K562 (cell line): ENCODE data around the gene BPIFB6. TPM values are rescaled to one million over a fixed set of nuclear protein-coding genes. Genes with fewer than 3 reads are reported as not detected.

Source experiments
- ATAC-seq: fragments of 200-7000 bp; cut with Tn5 transposase; 3 replicates; pipeline ENCODE4 v1.9.1; 2020; ENCODE audit warnings: moderate library complexity
- BruUV-seq: library from RNA; stranded (reverse); fragments of 400-500 nt; replicated peaks from 2 replicates; lab custom pipeline; 2021; lab: Mats Ljungman, UMichigan
- CTCF ChIA-PET: fragments of 300-600 bp; formaldehyde crosslinking; extraction: SDS; loops from one replicate; lab custom pipeline; 2021; ENCODE audit warnings: low intra/inter-chr PET ratio; lab: Yijun Ruan, JAX
- POLR2A ChIA-PET: fragments of 300-600, 350-650 bp; sonication (Branson Sonifier 250); formaldehyde crosslinking; extraction: SDS; loops from one replicate; lab custom pipeline; 2021; ENCODE audit warnings: antibody characterized with exemption, inconsistent platforms; lab: Yijun Ruan, JAX
- DNase-seq, 4 experiments: peaks; one replicate each; pipeline versions ENCODE4 v3.0.0 to v3.0.0-alpha.2; 2011 to 2018; ENCODE audit warnings: low spot score in 3 of 4, mixed read lengths in 3 of 4; ENCODE audit errors: extremely low read depth in 1 of 4
- FAIRE-seq: peaks from 2 replicates; lab custom pipeline; 2011; peaks lifted over from hg19 to GRCh38; lab: Jason Lieb, UNC
- H2AFZ ChIP-seq: 2 replicates; pipeline ENCODE4 v1.6.0; 2011; ENCODE audit warnings: low read depth, low read length, control low read depth, inconsistent platforms
- H3K27ac ChIP-seq: fragments of 200-600 bp; 3 replicates; pipeline ENCODE4 v1.8.0; 2011; ENCODE audit warnings: low read depth, mild to moderate bottlenecking, control low read depth, inconsistent platforms, low read length, moderate library complexity, mixed read lengths; ENCODE audit errors: extremely low read depth
- H3K27me3 ChIP-seq, 2 experiments: fragments of 300-600 bp in 1 of 2; 2 replicates in 1 of 2; 3 replicates in 1 of 2; pipeline versions ENCODE4 v1.6.0 to v1.8.0; 2011; ENCODE audit warnings: inconsistent platforms in 2 of 2, low read length in 2 of 2, mild to moderate bottlenecking in 1 of 2, mixed read lengths in 1 of 2, moderate library complexity in 1 of 2; ENCODE audit not compliant: control insufficient read depth in 2 of 2, insufficient read depth in 2 of 2
- H3K36me3 ChIP-seq: fragments of 300-600 bp; 3 replicates; pipeline ENCODE4 v1.8.0; 2011; ENCODE audit warnings: mild to moderate bottlenecking, low read length, inconsistent platforms; ENCODE audit not compliant: control insufficient read depth, insufficient read depth
- H3K4me1 ChIP-seq, 2 experiments: fragments of 200-600 bp in 1 of 2; replicated peaks in 1 of 2; 2 replicates in 1 of 2; 3 replicates in 1 of 2; pipeline versions ENCODE4 v1.5.1 to v1.8.0; 2011; ENCODE audit warnings: inconsistent platforms in 2 of 2, low read length in 2 of 2, mild to moderate bottlenecking in 1 of 2, mixed read lengths in 1 of 2, moderate library complexity in 1 of 2; ENCODE audit not compliant: control insufficient read depth in 2 of 2, insufficient read depth in 2 of 2
- H3K4me2 ChIP-seq: 2 replicates; pipeline ENCODE4 v1.6.1; 2011; ENCODE audit warnings: low read length, control low read depth, inconsistent platforms, mixed read lengths; ENCODE audit not compliant: insufficient read depth
- H3K4me3 ChIP-seq: fragments of 200-600 bp; sonication (generic), shearing (Covaris generic); 2 replicates; pipeline ENCODE4 v1.5.1; 2016; ENCODE audit warnings: control low read depth, inconsistent platforms
- H3K79me2 ChIP-seq: fragments of 200-600 bp; 3 replicates; pipeline ENCODE4 v1.8.0; 2011; ENCODE audit warnings: low read length, inconsistent platforms; ENCODE audit not compliant: control insufficient read depth, insufficient read depth
- H3K9ac ChIP-seq, 2 experiments: 2 replicates each; pipeline versions ENCODE4 v1.6.0 to v1.6.1; 2011; ENCODE audit warnings: low read depth in 2 of 2, low read length in 2 of 2, control low read depth in 1 of 2, inconsistent platforms in 1 of 2, mild to moderate bottlenecking in 1 of 2, mixed read lengths in 1 of 2; ENCODE audit not compliant: insufficient read depth in 1 of 2
- H3K9me1 ChIP-seq: one replicate; pipeline ENCODE4 v1.6.0; 2011; ENCODE audit warnings: inconsistent platforms, mild to moderate bottlenecking, low read length, moderate library complexity; ENCODE audit not compliant: control insufficient read depth, insufficient read depth
- H3K9me3 ChIP-seq: replicated peaks from 2 replicates; pipeline ENCODE4 v1.5.1; 2011; ENCODE audit warnings: low read depth, low read length, inconsistent platforms; ENCODE audit not compliant: control insufficient read depth, insufficient read depth
- H4K20me1 ChIP-seq: replicated peaks from 2 replicates; pipeline ENCODE4 v1.6.1; 2011; ENCODE audit warnings: low read length, inconsistent platforms, mixed read lengths; ENCODE audit not compliant: control insufficient read depth, insufficient read depth
- ATF4 ChIP-seq: fragments of 450-650 bp; formaldehyde crosslinking; IDR thresholded peaks from 2 replicates; pipeline ENCODE4 v1.4.0; 2022; ENCODE audit warnings: mild to moderate bottlenecking, moderate library complexity
- COPS2 ChIP-seq: fragments of 450-650 bp; conservative IDR thresholded peaks from 2 replicates; pipeline ENCODE4 v1.6.1; 2016; ENCODE audit warnings: mild to moderate bottlenecking, moderate library complexity
- HCFC1 ChIP-seq: IDR thresholded peaks from 2 replicates; pipeline ENCODE4 v1.6.1; 2012; ENCODE audit warnings: low read depth, low read length, improper control_type of control experiment
- RFX5 ChIP-seq: IDR thresholded peaks from 2 replicates; pipeline ENCODE4 v1.6.1; 2011; ENCODE audit warnings: low read depth, mild to moderate bottlenecking, improper control_type of control experiment, low read length
- SAFB ChIP-seq: fragments of 200-400 bp; formaldehyde crosslinking; IDR thresholded peaks from 2 replicates; pipeline ENCODE4 v1.6.1; 2017; ENCODE audit warnings: low read depth, low read length, borderline replicate concordance
- SMC3 ChIP-seq: conservative IDR thresholded peaks from 2 replicates; pipeline ENCODE4 v1.6.1; 2011; ENCODE audit warnings: low read depth, low read length, improper control_type of control experiment; ENCODE audit not compliant: insufficient read depth
- TRIM25 ChIP-seq: fragments of 450-650 bp; IDR thresholded peaks from 2 replicates; pipeline ENCODE4 v1.7.0; 2016; ENCODE audit warnings: borderline replicate concordance
- ZNF436 ChIP-seq: fragments of 250-450, 450-650 bp; sonication (Bioruptor Pico); formaldehyde crosslinking; IDR thresholded peaks from 2 replicates; pipeline ENCODE4 v1.7.0; 2020; ENCODE audit warnings: mild to moderate bottlenecking
- ZNF778 ChIP-seq: fragments of 450-650 bp; formaldehyde crosslinking; IDR thresholded peaks from 2 replicates; pipeline ENCODE4 v1.4.0; 2020; ENCODE audit warnings: mild to moderate bottlenecking, moderate library complexity
- WGBS: fragments of 100-300 bp; shearing (Covaris generic); methylation state at CpG from one replicate; pipeline ENCODE4 v1.1.6; 2016; ENCODE audit warnings: low coverage, mixed read lengths; ENCODE audit not compliant: insufficient coverage; ENCODE audit errors: missing lambda C conversion rate; 5-methylcytosine and 5-hydroxymethylcytosine counted together
- in situ Hi-C: fragments of 300-500 bp; cut with MboI; formaldehyde crosslinking; loops from 4 replicates; pipeline ENCODE4 v1.15.0; 2018; ENCODE audit warnings: inconsistent platforms, mixed read lengths
- intact Hi-C: fragments of 100-400 bp; cut with micrococcal nuclease; formaldehyde crosslinking; loops from 2 replicates; pipeline ENCODE4 v1.14.2; 2022
- polyA plus RNA-seq, 8 experiments: library from polyadenylated mRNA; depleted of rRNA in 4 of 8; stranded (reverse) in 5 of 8; unstranded in 3 of 8; fragments of >200 nt; fragmentation: Nextera tagmentation in 2 of 8; fragmentation: Illumina TruSeq in 1 of 8; extraction: Ambion mirVana in 2 of 8; extraction: Trizol in 1 of 8; gene quantifications; 2 replicates each; pipeline versions ENCODE4 v1.2.1 to v1.2.3, GENCODE V29; 2011 to 2014; ENCODE audit warnings: inconsistent platforms in 1 of 8, missing spikeins in 1 of 8
- total RNA-seq, 7 experiments: library from RNA; depleted of rRNA in 6 of 7; stranded (reverse); fragments of >200 nt in 6 of 7; fragmentation: Illumina TruSeq in 2 of 7; extraction: Trizol in 2 of 7; gene quantifications; 2 replicates each; pipeline versions ENCODE4 v1.2.1 to v1.2.3, GENCODE V29; 2011 to 2021; ENCODE audit warnings: low replicate concordance in 1 of 7
- TF ChIP-seq, protein P1 (sequence below), 2 experiments: fragments of 450-650 bp; IDR thresholded peaks; 2 replicates each; pipeline ENCODE4 v1.6.1; 2018; ENCODE audit warnings: mild to moderate bottlenecking in 2 of 2, low read depth in 1 of 2; ENCODE audit not compliant: partially characterized antibody in 2 of 2
- TF ChIP-seq, protein P2 (sequence below): conservative IDR thresholded peaks from 2 replicates; pipeline ENCODE4 v1.6.1; 2011; ENCODE audit warnings: low read depth, mild to moderate bottlenecking, low read length; ENCODE audit not compliant: control insufficient read depth

The BPIFB6 gene
- total and polyA plus RNA-seq, 9 of the 15 experiments (the other 6 are each of a cell fraction or from before 2014, with no cell fraction given): not detected

GRCh38 chr20:33007376-33008335 is 23.8 kb upstream of the BPIFB6 start, which contains the start of gene BPIFB2:
TSS of gene BPIFB2 (plus strand) at chr20:33007704. CDS start at chr20:33008575, 871 bp downstream.
- no TSS peak for BruUV-seq
- Histone ChIP-seq H3K4me1 (no peaks in the 10 kb centered on the region), H3K79me2 (no peaks in the 10 kb centered on the region), H3K27ac (no peak within 1 kb of the TSS), H3K27me3 (peaks cover 6 to 39% of the 10 kb centered on the region in 2 experiments; a peak in 4 of 5 replicates), H3K9me3 (peaks cover 4% of the 10 kb centered on the region), H3K4me3 (no peak within 1 kb of the TSS), H3K36me3 (no peaks in the 10 kb centered on the region), H3K4me2 (no peak within 1 kb of the TSS), H3K9ac (no peak within 1 kb of the TSS), H2AFZ (no peak within 1 kb of the TSS), H4K20me1 (no peaks in the 10 kb centered on the region), H3K9me1 (no peaks in the 10 kb centered on the region)
- ATAC-seq (no peak), DNase-seq (no peak), FAIRE-seq (no peak)
- in situ Hi-C loops (no loop called here), intact Hi-C loops (no loop called here)
- POLR2A ChIA-PET: interaction anchor here (0.7 kb wide), 1 partner anchor 278 kb away, joined by 3 read pairs; no protein-coding TSS in a partner anchor
- CTCF ChIA-PET: no interaction called here
- WGBS: 0% methylated on average over 11 of the region's 11 CpGs
- TF ChIP-seq, protein P1, sequence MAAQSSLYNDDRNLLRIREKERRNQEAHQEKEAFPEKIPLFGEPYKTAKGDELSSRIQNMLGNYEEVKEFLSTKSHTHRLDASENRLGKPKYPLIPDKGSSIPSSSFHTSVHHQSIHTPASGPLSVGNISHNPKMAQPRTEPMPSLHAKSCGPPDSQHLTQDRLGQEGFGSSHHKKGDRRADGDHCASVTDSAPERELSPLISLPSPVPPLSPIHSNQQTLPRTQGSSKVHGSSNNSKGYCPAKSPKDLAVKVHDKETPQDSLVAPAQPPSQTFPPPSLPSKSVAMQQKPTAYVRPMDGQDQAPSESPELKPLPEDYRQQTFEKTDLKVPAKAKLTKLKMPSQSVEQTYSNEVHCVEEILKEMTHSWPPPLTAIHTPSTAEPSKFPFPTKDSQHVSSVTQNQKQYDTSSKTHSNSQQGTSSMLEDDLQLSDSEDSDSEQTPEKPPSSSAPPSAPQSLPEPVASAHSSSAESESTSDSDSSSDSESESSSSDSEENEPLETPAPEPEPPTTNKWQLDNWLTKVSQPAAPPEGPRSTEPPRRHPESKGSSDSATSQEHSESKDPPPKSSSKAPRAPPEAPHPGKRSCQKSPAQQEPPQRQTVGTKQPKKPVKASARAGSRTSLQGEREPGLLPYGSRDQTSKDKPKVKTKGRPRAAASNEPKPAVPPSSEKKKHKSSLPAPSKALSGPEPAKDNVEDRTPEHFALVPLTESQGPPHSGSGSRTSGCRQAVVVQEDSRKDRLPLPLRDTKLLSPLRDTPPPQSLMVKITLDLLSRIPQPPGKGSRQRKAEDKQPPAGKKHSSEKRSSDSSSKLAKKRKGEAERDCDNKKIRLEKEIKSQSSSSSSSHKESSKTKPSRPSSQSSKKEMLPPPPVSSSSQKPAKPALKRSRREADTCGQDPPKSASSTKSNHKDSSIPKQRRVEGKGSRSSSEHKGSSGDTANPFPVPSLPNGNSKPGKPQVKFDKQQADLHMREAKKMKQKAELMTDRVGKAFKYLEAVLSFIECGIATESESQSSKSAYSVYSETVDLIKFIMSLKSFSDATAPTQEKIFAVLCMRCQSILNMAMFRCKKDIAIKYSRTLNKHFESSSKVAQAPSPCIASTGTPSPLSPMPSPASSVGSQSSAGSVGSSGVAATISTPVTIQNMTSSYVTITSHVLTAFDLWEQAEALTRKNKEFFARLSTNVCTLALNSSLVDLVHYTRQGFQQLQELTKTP (IDR thresholded peaks at IDR 0.05; ENCODE audit: low read depth in 1 of 2, partially characterized antibody in 2 of 2): no peak
- TF ChIP-seq ZNF778 (CRISPR knock-in tag) (no peak), SMC3 (no peak), COPS2 (no peak), ATF4 (CRISPR knock-in tag) (no peak), RFX5 (no peak), SAFB (no peak), TRIM25 (no peak), ZNF436 (CRISPR knock-in tag) (no peak), HCFC1 (no peak)
- TF ChIP-seq, protein P2, sequence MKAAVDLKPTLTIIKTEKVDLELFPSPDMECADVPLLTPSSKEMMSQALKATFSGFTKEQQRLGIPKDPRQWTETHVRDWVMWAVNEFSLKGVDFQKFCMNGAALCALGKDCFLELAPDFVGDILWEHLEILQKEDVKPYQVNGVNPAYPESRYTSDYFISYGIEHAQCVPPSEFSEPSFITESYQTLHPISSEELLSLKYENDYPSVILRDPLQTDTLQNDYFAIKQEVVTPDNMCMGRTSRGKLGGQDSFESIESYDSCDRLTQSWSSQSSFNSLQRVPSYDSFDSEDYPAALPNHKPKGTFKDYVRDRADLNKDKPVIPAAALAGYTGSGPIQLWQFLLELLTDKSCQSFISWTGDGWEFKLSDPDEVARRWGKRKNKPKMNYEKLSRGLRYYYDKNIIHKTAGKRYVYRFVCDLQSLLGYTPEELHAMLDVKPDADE: no peak
